Epithelial cell of esophagus (primary cell): ENCODE data around the gene ETFA.
"Not testable (repeated sequence)": the region's sequence is repeated elsewhere in the genome, so short reads cannot be mapped to it uniquely, and the experiment has no call there.

Source experiments
- DNase-seq: peaks from one replicate; pipeline ENCODE4 v3.0.0; 2010; ENCODE audit warnings: low read depth
- H3K4me3 ChIP-seq: 2 replicates; pipeline ENCODE4 v1.5.1; 2011; ENCODE audit warnings: mild to moderate bottlenecking, low read length, control low read depth
- TF ChIP-seq, protein P1 (sequence below): IDR thresholded peaks from 2 replicates; pipeline ENCODE4 v1.5.1; 2011; ENCODE audit warnings: low read depth, mild to moderate bottlenecking, low read length, control low read depth, inconsistent platforms; ENCODE audit not compliant: insufficient read depth; ENCODE audit errors: missing control alignments

ETFA gene

DNA sequence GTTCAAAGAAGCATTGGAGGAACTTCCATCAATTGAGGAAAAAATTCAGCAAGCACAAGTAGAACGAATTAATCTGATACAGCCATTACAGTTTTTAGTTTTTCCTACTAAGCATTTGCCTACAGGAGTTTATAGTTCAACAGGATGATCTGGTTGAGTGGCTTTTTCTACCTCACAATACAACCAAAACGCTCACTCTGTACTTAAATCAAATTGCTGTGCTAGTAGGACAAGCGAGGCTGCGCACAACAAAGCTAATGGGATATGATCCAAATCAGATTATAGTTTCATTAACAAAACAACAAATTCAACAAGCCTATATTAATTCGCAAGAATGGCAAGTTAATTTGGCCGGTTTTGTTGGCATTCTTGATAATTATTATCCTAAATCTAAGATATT lies 44.2 kb downstream of the ETFA start:
- DNase-seq = no peak
- H3K4me3 ChIP-seq = no peak overlapping the region
- TF ChIP-seq, protein P1, sequence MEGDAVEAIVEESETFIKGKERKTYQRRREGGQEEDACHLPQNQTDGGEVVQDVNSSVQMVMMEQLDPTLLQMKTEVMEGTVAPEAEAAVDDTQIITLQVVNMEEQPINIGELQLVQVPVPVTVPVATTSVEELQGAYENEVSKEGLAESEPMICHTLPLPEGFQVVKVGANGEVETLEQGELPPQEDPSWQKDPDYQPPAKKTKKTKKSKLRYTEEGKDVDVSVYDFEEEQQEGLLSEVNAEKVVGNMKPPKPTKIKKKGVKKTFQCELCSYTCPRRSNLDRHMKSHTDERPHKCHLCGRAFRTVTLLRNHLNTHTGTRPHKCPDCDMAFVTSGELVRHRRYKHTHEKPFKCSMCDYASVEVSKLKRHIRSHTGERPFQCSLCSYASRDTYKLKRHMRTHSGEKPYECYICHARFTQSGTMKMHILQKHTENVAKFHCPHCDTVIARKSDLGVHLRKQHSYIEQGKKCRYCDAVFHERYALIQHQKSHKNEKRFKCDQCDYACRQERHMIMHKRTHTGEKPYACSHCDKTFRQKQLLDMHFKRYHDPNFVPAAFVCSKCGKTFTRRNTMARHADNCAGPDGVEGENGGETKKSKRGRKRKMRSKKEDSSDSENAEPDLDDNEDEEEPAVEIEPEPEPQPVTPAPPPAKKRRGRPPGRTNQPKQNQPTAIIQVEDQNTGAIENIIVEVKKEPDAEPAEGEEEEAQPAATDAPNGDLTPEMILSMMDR = no peak

DNA sequence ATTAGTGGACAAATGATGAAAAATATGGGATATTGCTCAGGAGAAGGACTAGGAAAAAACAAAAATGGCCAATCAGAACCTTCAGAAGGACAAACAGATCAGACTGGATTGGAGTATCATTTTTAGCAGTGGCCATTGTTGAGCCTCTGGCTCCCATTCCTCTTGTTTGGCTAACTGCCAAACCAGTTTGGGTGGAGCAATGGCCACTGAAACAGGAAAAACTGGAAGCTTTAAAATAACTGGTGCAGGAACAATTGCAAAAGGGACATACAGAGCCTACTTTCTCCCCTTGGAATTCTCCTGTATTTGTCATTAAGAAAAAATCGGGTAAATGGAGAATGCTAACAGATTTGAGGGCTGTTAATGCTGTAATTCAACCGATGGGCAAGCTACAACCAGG lies 45.5 kb downstream of the ETFA start:
- not testable (repeated sequence) for H3K4me3 ChIP-seq
- DNase-seq = peak; percentile 34

DNA sequence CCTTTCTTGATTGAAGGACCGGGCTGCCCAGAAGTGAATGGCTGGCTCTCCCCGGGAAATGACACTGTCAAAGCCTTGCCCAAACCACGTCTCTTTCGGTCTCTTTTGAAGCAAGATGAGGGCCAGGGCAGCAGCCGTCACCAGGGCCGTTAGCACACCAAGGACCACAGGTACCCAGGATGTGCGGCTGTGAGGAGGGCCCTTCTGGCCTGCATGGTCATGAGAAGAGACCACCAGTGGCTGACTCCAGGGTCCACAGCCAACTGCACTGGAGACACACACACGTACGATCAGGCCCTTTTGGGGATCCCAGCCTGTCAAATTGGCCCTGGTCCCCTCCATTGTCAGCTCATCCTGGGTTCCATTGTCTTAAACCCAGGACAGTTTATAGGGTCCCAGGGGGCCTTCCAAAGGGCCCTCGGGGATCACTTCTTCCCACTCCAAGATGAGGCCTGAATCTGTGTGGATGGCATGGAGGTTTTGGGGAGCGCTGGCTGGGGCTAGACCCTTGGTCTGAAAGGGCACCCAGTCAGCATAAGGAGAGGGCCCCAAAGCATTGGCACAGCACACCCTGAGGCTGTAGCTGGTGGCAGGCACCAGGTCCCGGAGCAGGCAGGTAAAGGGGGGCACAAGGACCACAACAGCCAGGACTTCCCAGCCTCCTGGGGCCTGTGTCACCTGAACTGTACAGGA lies 50.9 kb downstream of the ETFA start:
- TF ChIP-seq, protein P1 = no peak
- no peak for DNase-seq
- H3K4me3 ChIP-seq = no peak overlapping the region

DNA sequence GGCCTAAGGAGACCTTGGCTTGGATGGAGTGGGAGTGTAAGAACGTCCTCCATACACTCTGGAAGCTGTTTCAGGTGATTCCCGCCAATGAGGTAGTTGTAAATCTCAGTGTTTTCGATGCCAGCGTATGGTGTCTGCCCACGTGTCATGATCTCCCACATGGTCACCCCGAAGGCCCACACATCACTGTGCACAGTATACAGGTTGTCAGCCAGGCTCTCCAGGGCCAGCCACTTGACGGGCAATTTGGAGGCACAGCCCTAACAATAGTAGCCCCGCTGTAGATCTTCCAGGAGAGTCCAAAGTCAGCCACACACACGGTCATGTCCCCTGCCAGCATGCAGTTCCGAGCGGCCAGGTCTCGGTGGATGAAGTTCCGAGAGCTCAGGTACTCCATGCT lies 51.9 kb downstream of the ETFA start:
- H3K4me3 ChIP-seq = no peak overlapping the region

DNA sequence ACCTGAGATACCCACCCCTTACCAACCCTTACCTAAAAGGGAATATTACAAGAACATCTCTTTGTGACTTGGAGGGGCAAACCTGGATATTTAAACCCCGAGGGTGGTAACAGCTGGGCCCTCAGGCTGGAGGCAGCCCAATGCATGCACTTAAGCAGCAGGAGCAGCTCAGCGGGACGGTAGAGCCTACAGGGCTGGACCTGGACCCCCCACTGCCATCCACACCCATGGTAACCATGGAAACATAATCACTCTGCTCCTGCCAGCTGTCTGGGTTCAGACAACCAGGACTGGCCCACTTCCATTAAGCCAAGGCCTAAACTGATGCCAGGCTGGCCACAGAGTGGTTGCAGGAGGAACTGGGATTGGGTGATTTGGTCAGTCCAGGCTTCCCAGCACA lies 52.8 kb downstream of the ETFA start:
- DNase-seq = no peak
- H3K4me3 ChIP-seq = no peak overlapping the region
- TF ChIP-seq, protein P1 = no peak

More for the DNA sequence above, 51.9 kb downstream of the ETFA start:
- DNase-seq = no peak
- TF ChIP-seq, protein P1 = no peak

DNA sequence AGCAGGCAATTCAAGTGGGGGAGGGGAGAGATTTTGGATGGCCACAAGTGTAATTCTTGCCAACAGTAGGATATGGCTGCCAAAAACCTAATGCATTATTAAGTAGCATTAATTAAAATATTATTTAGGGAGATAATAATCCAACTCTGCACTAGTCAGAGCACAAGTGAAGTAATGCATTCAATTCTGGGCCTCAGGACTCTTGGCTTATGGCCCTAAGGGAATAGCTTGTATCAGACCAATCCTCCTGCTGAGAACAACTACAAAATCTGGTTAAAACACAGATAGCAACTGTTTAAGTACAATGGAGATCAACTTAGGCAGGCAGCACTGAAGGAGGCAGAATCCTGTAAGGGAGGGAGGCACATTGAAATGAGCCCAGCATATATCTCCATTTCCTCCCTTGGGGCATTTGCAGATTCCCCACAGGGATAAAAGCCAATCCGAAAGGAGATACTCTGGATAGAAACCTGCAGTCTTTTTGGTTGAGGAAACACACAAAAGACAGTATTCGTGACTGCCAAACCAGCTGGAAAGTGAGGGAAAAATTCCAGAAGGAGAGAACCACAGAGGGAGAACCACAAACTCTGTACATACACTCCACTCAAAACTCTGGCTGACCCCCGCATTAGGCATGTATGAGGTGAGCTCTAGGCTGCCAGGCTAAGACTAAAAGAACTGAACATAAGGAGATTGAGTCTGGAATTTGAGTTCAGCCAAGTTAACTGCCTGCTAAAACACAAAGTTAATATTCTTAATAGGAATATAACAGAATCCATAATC lies 57.4 kb downstream of the ETFA start:
- H3K4me3 ChIP-seq = no peak overlapping the region
- TF ChIP-seq, protein P1 = no peak
- DNase-seq = no peak

DNA sequence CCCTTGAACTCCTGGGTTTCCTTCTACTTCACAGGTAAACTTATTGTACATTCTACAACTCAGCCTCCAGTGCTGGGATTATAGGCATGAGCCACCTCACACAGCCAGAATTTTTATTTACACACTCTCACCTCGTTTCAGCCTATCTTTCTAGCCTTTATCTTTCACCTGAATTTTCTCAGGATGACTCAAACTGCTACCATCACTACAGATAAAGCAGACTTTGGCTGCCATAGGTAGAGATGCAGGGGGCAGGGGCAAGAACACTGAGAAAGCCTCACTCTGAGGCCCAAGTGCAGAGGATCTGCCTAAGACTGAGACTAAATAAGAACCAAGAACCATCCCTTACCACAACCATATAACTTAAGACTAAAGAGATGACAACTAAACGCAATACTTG lies 59.0 kb downstream of the ETFA start:
- TF ChIP-seq, protein P1 = no peak
- no peak for DNase-seq
- no peak overlapping the region for H3K4me3 ChIP-seq
